IMR-90 (cell line): Measurements from ENCODE around the gene SRPX2. TPM values are rescaled to one million over a fixed set of nuclear protein-coding genes. Genes with fewer than 3 reads are reported as not detected.

Experiments
- ATAC-seq: fragments of 200-7000 bp; cut with Tn5 transposase; 2 replicates; pipeline ENCODE4 v1.9.1; 2020; ENCODE audit warnings: low read depth, mild to moderate bottlenecking, moderate library complexity
- BruUV-seq: library from RNA; stranded (reverse); fragments of 400-500 nt; replicated peaks from 2 replicates; lab custom pipeline; 2021; lab: Mats Ljungman, UMichigan
- CTCF ChIA-PET: fragments of 300-600 bp; formaldehyde crosslinking; extraction: SDS; loops from one replicate; lab custom pipeline; 2021; ENCODE audit warnings: antibody characterized with exemption; lab: Yijun Ruan, JAX
- POLR2A ChIA-PET: fragments of 300-600 bp; sonication (Branson Sonifier 250); formaldehyde crosslinking; loops from one replicate; lab custom pipeline; 2022; ENCODE audit warnings: antibody characterized with exemption; ENCODE audit not compliant: unreplicated experiment; lab: Charles Lee
- DNase-seq: peaks from one replicate; pipeline ENCODE4 v3.0.0; 2013
- H2AFZ ChIP-seq: replicated peaks from 2 replicates; pipeline ENCODE3; 2013; ENCODE audit warnings: low read length, mild to moderate bottlenecking; ENCODE audit not compliant: poor library complexity
- H2AK5ac ChIP-seq: 2 replicates; pipeline ENCODE4 v1.6.1; 2013; ENCODE audit warnings: low read depth, low read length, inconsistent platforms
- H2AK9ac ChIP-seq: replicated peaks from 2 replicates; pipeline ENCODE3; 2013; ENCODE audit warnings: mild to moderate bottlenecking, low read depth, low read length, moderate library complexity; ENCODE audit not compliant: poor library complexity
- H2BK120ac ChIP-seq: 2 replicates; pipeline ENCODE4 v1.6.1; 2013; ENCODE audit warnings: low read depth, low read length, inconsistent platforms
- H2BK15ac ChIP-seq: 3 replicates; pipeline ENCODE4 v1.6.1; 2013; ENCODE audit warnings: low read depth, low read length, inconsistent platforms
- H2BK20ac ChIP-seq: 2 replicates; pipeline ENCODE4 v1.6.1; 2013; ENCODE audit warnings: low read depth, mild to moderate bottlenecking, inconsistent platforms, low read length, moderate library complexity
- H2BK5ac ChIP-seq: 2 replicates; pipeline ENCODE4 v1.6.1; 2013; ENCODE audit warnings: mild to moderate bottlenecking, low read depth, low read length, inconsistent platforms; ENCODE audit not compliant: poor library complexity, severe bottlenecking
- H3K14ac ChIP-seq: replicated peaks from 2 replicates; pipeline ENCODE4 v1.6.1; 2013; ENCODE audit warnings: low read depth, low read length, inconsistent platforms
- H3K18ac ChIP-seq: 2 replicates; pipeline ENCODE4 v1.6.1; 2013; ENCODE audit warnings: low read depth, low read length, control low read depth
- H3K23ac ChIP-seq: 2 replicates; pipeline ENCODE4 v1.6.1; 2013; ENCODE audit warnings: low read depth, low read length, inconsistent platforms
- H3K27ac ChIP-seq: 2 replicates; pipeline ENCODE4 v1.5.1; 2013; ENCODE audit warnings: mild to moderate bottlenecking, control low read depth, low read length; ENCODE audit not compliant: insufficient read depth
- H3K27me3 ChIP-seq: 2 replicates; pipeline ENCODE4 v1.6.1; 2013; ENCODE audit warnings: low read length; ENCODE audit not compliant: control insufficient read depth, insufficient read depth
- H3K36me3 ChIP-seq: 2 replicates; pipeline ENCODE4 v1.6.1; 2013; ENCODE audit warnings: low read length, mixed read lengths; ENCODE audit not compliant: control insufficient read depth, insufficient read depth
- H3K4ac ChIP-seq: 2 replicates; pipeline ENCODE4 v1.6.1; 2013; ENCODE audit warnings: low read depth, low read length, inconsistent platforms
- H3K4me1 ChIP-seq: 2 replicates; pipeline ENCODE4 v1.6.1; 2013; ENCODE audit warnings: low read length, mixed read lengths; ENCODE audit not compliant: control insufficient read depth, insufficient read depth
- H3K4me2 ChIP-seq: 2 replicates; pipeline ENCODE4 v1.6.1; 2013; ENCODE audit warnings: low read depth, mild to moderate bottlenecking, control low read depth, low read length, moderate library complexity
- H3K4me3 ChIP-seq: 2 replicates; pipeline ENCODE4 v1.5.1; 2013; ENCODE audit warnings: low read depth, mild to moderate bottlenecking, control low read depth, low read length, moderate library complexity; ENCODE audit not compliant: insufficient read depth
- H3K56ac ChIP-seq: 2 replicates; pipeline ENCODE4 v1.6.1; 2013; ENCODE audit warnings: low read length, inconsistent platforms; ENCODE audit not compliant: insufficient read depth; ENCODE audit errors: extremely low read depth
- H3K79me1 ChIP-seq, 2 experiments: 2 replicates each; pipeline ENCODE4 v1.6.1; 2013; ENCODE audit warnings: low read length in 2 of 2, inconsistent platforms in 1 of 2, low read depth in 1 of 2
- H3K9ac ChIP-seq: 2 replicates; pipeline ENCODE4 v1.6.1; 2013; ENCODE audit warnings: low read depth, low read length, control low read depth
- H3K9me1 ChIP-seq: 2 replicates; pipeline ENCODE4 v1.6.1; 2013; ENCODE audit warnings: low read length, inconsistent platforms; ENCODE audit not compliant: insufficient read depth
- H3K9me3 ChIP-seq: 2 replicates; pipeline ENCODE4 v1.6.1; 2013; ENCODE audit warnings: low read length; ENCODE audit not compliant: control insufficient read depth, insufficient read depth
- H4K20me1 ChIP-seq: 2 replicates; pipeline ENCODE4 v1.6.1; 2013; ENCODE audit warnings: low read length, inconsistent platforms; ENCODE audit not compliant: insufficient read depth
- H4K5ac ChIP-seq: 2 replicates; pipeline ENCODE4 v1.6.1; 2013; ENCODE audit warnings: mild to moderate bottlenecking, low read depth, low read length, control low read depth
- H4K8ac ChIP-seq, 2 experiments: 2 replicates each; pipeline ENCODE4 v1.6.1; 2013; ENCODE audit warnings: low read depth in 2 of 2, low read length in 2 of 2, control low read depth in 1 of 2, inconsistent platforms in 1 of 2
- H4K91ac ChIP-seq: 2 replicates; pipeline ENCODE4 v1.6.1; 2013; ENCODE audit warnings: low read depth, low read length, inconsistent platforms; ENCODE audit not compliant: insufficient read depth
- BHLHE40 ChIP-seq: fragments of 150-350 bp; IDR thresholded peaks from 2 replicates; pipeline ENCODE4 v1.6.1; 2016; ENCODE audit warnings: mild to moderate bottlenecking, low read depth, low read length
- ELK1 ChIP-seq: fragments of 150-350 bp; IDR thresholded peaks from 2 replicates; pipeline ENCODE4 v1.6.1; 2016; ENCODE audit warnings: low read depth, mild to moderate bottlenecking, low read length, moderate library complexity, borderline replicate concordance
- MAFK ChIP-seq: IDR thresholded peaks from 2 replicates; pipeline ENCODE4 v1.6.1; 2012; ENCODE audit warnings: low read depth, low read length, improper control_type of control experiment
- NFE2L2 ChIP-seq: fragments of 150-350 bp; IDR thresholded peaks from 2 replicates; pipeline ENCODE4 v1.6.1; 2016; ENCODE audit warnings: low read depth, mild to moderate bottlenecking, low read length
- RAD21 ChIP-seq: IDR thresholded peaks from 2 replicates; pipeline ENCODE4 v1.6.1; 2012; ENCODE audit warnings: low read length, improper control_type of control experiment
- RFX5 ChIP-seq: IDR thresholded peaks from 2 replicates; pipeline ENCODE4 v1.8.0; 2012; ENCODE audit warnings: low read depth, mild to moderate bottlenecking, low read length, moderate library complexity
- SMC3 ChIP-seq: fragments of 150-350 bp; IDR thresholded peaks from 2 replicates; pipeline ENCODE4 v1.6.1; 2016; ENCODE audit warnings: low read depth, mild to moderate bottlenecking, antibody characterized with exemption, low read length, moderate library complexity
- dilution Hi-C: fragments of 300-500 bp; cut with HindIII; formaldehyde crosslinking; loops from one replicate; pipeline ENCODE4 v1.14.3; 2018; ENCODE audit warnings: low sequenced_read_pairs; ENCODE audit not compliant: unreplicated experiment
- in situ Hi-C: fragments of 300-500 bp; cut with MboI; formaldehyde crosslinking; loops from 3 replicates; pipeline ENCODE4 v1.14.3; 2019; ENCODE audit warnings: low sequenced_read_pairs, inconsistent platforms, mixed read lengths
- intact Hi-C: fragments of 100-400 bp; cut with micrococcal nuclease; formaldehyde crosslinking; loops from 2 replicates; pipeline ENCODE4 v1.10.0; 2022
- polyA plus RNA-seq, 3 experiments: library from polyadenylated mRNA; depleted of rRNA; stranded (reverse); fragments of >200 nt; gene quantifications; 2 replicates each; pipeline ENCODE4 v1.2.3, GENCODE V29; 2012; ENCODE audit warnings: low replicate concordance in 1 of 3
- total RNA-seq: library from RNA; depleted of rRNA; stranded (reverse); fragments of >200 nt; gene quantifications from 2 replicates; pipeline ENCODE4 v1.2.3, GENCODE V29; 2012

SRPX2 gene
- total and polyA plus RNA-seq, 2 of the 4 experiments (the other 2 are of a cell fraction), result 20.6 to 43.1 TPM

DNA sequence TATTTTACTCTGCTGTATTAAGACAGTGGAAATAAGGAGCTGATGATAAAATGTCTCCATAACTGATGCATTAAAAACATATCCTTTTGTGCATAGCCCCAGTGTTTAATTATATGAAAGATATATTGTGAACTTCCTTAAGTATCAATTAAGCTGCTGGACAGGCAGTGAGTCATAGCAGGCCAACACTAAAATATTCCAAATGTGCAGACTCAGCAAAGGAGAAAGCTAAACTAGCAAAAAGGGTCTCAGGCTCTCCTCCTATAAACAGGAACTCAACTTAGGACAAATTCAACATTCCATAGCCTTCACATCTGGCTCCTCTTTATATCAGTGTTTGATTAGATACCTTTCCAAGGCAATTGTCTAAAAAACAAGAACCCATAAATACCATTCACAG lies 43.7 kb upstream of the SRPX2 start:
- Histone ChIP-seq H3K4ac (no peak overlapping the region), H4K20me1 (no peaks in the 10 kb centered on the region), H3K4me3 (no peak overlapping the region), H3K56ac (no peak overlapping the region), H3K4me1 (no peaks in the 10 kb centered on the region), H3K36me3 (no peaks in the 10 kb centered on the region), H3K14ac (no peak overlapping the region), H2AFZ (no peak overlapping the region), H3K27me3 (peaks cover 7% of the 10 kb centered on the region), H3K18ac (no peak overlapping the region), H3K9me3 (no peaks in the 10 kb centered on the region), H2BK20ac (no peak overlapping the region), H3K9ac (no peak overlapping the region), H4K8ac (no peak overlapping the region), H3K4me2 (no peak overlapping the region), H3K27ac (no peak overlapping the region), H3K9me1 (no peaks in the 10 kb centered on the region), H2BK5ac (no peak overlapping the region), H2AK9ac (no peak overlapping the region), H4K91ac (no peak overlapping the region), H3K23ac (no peak overlapping the region), H3K79me1 (no peaks in the 10 kb centered on the region), H2BK15ac (no peak overlapping the region), H2BK120ac (no peak overlapping the region), H2AK5ac (no peak overlapping the region), H4K5ac (no peak overlapping the region)
- no peak for TF ChIP-seq SMC3
- TF ChIP-seq BHLHE40, result no peak
- no peak for TF ChIP-seq NFE2L2
- TF ChIP-seq RAD21, result no peak
- peak; percentile 90 for TF ChIP-seq MAFK
- no peak for TF ChIP-seq ELK1
- TF ChIP-seq RFX5, result no peak
- dilution Hi-C loops (no loop called here), in situ Hi-C loops (no loop called here), intact Hi-C loops (no loop called here)
- no peak for DNase-seq
- POLR2A ChIA-PET, result no interaction called here
- CTCF ChIA-PET, result no interaction called here
- no TSS peak for BruUV-seq
- ATAC-seq, result no peak
